GM23248 (cell line): Measurements from ENCODE around the gene TMEM51. TPM values are rescaled to one million over a fixed set of nuclear protein-coding genes. Genes with fewer than 3 reads are reported as not detected.

Experiments
- DNase-seq: peaks from one replicate; pipeline ENCODE4 v3.0.0-alpha.2; 2015
- H2AFZ ChIP-seq: fragments of 200-600 bp; sonication (generic); 2 replicates; pipeline ENCODE4 v1.6.1; 2016; ENCODE audit warnings: antibody characterized with exemption
- H3F3A ChIP-seq: fragments of 200-600 bp; sonication (generic); 2 replicates; pipeline ENCODE4 v1.6.1; 2016; ENCODE audit warnings: mild to moderate bottlenecking, antibody characterized with exemption, mixed run types; ENCODE audit not compliant: insufficient read depth
- H3K27ac ChIP-seq: fragments of 200-600 bp; sonication (generic); 2 replicates; pipeline ENCODE4 v1.5.1; 2016; ENCODE audit warnings: mild to moderate bottlenecking
- H3K27me3 ChIP-seq: fragments of 200-600 bp; sonication (generic); replicated peaks from 2 replicates; pipeline ENCODE4 v1.6.1; 2016; ENCODE audit warnings: mild to moderate bottlenecking; ENCODE audit not compliant: insufficient read depth
- H3K36me3 ChIP-seq: fragments of 200-600 bp; sonication (generic); 2 replicates; pipeline ENCODE4 v1.6.1; 2016; ENCODE audit warnings: low read depth, mild to moderate bottlenecking
- H3K4me1 ChIP-seq: fragments of 200-600 bp; sonication (generic); 2 replicates; pipeline ENCODE4 v1.6.1; 2016; ENCODE audit warnings: mild to moderate bottlenecking; ENCODE audit not compliant: insufficient read depth
- H3K4me2 ChIP-seq: fragments of 200-600 bp; sonication (generic); one replicate; pipeline ENCODE4 v1.6.1; 2016; ENCODE audit warnings: mild to moderate bottlenecking; ENCODE audit not compliant: unreplicated experiment
- H3K4me3 ChIP-seq: fragments of 200-600 bp; sonication (generic); 2 replicates; pipeline ENCODE4 v1.5.1; 2016; ENCODE audit warnings: mild to moderate bottlenecking
- H3K79me2 ChIP-seq: fragments of 200-600 bp; sonication (generic); 2 replicates; pipeline ENCODE4 v1.6.1; 2016; ENCODE audit warnings: mild to moderate bottlenecking; ENCODE audit not compliant: insufficient read depth
- H3K9ac ChIP-seq: fragments of 200-600 bp; sonication (generic); 2 replicates; pipeline ENCODE4 v1.6.1; 2016; ENCODE audit warnings: mild to moderate bottlenecking
- H3K9me2 ChIP-seq: fragments of 200-600 bp; sonication (generic); 2 replicates; pipeline ENCODE4 v1.6.1; 2016; ENCODE audit warnings: mixed run types, mild to moderate bottlenecking, moderate library complexity; ENCODE audit not compliant: insufficient read depth
- H3K9me3 ChIP-seq: fragments of 200-600 bp; sonication (generic); one replicate; pipeline ENCODE4 v1.6.1; 2017; ENCODE audit warnings: low read depth
- H4K20me1 ChIP-seq: fragments of 200-600 bp; sonication (generic); 2 replicates; pipeline ENCODE4 v1.6.0; 2016; ENCODE audit not compliant: insufficient read depth
- EZH2 ChIP-seq: fragments of 200-600 bp; sonication (generic); IDR thresholded peaks from 2 replicates; pipeline ENCODE4 v1.6.1; 2018; ENCODE audit warnings: antibody characterized with exemption, mild to moderate bottlenecking; ENCODE audit not compliant: insufficient read depth, poor library complexity, severe bottlenecking
- EZH2phosphoT487 ChIP-seq: fragments of 200-600 bp; sonication (generic); IDR thresholded peaks from 2 replicates; pipeline ENCODE4 v1.6.1; 2018; ENCODE audit warnings: antibody characterized with exemption, moderate library complexity, mild to moderate bottlenecking, low read depth; ENCODE audit not compliant: insufficient read depth
- WGBS, 2 experiments: methylation state at CpG; one replicate each; pipeline ENCODE4 v1.1.6; 2015 to 2017; ENCODE audit warnings: low lambda C conversion rate in 2 of 2, low coverage in 1 of 2; ENCODE audit errors: missing lambda C conversion rate in 2 of 2; 5-methylcytosine and 5-hydroxymethylcytosine counted together
- in situ Hi-C: fragments of 300-500 bp; cut with MboI; formaldehyde crosslinking; loops from 2 replicates; pipeline ENCODE4 v1.15.0; 2020
- polyA plus RNA-seq: library from polyadenylated mRNA; unstranded; fragments of >200 nt; fragmentation: Nextera tagmentation; extraction: Ambion mirVana; gene quantifications from 2 replicates; pipeline ENCODE4 v1.2.1, GENCODE V29; 2016
- total RNA-seq: library from RNA; depleted of rRNA; stranded (reverse); fragments of >200 nt; shearing (Covaris generic); gene quantifications from 2 replicates; pipeline ENCODE4 v1.2.3, GENCODE V29; 2014

Gene TMEM51
- total and polyA plus RNA-seq, 2 experiments from 2014 or later: 0.54 to 0.55 TPM

GRCh38 chr1:15245593-15246360 lies 92.2 kb downstream of the TMEM51 start:
- no peak overlapping the region for H3K9ac ChIP-seq
- DNase-seq: peak; percentile 50
- in situ Hi-C loops: no loop called here

DNA sequence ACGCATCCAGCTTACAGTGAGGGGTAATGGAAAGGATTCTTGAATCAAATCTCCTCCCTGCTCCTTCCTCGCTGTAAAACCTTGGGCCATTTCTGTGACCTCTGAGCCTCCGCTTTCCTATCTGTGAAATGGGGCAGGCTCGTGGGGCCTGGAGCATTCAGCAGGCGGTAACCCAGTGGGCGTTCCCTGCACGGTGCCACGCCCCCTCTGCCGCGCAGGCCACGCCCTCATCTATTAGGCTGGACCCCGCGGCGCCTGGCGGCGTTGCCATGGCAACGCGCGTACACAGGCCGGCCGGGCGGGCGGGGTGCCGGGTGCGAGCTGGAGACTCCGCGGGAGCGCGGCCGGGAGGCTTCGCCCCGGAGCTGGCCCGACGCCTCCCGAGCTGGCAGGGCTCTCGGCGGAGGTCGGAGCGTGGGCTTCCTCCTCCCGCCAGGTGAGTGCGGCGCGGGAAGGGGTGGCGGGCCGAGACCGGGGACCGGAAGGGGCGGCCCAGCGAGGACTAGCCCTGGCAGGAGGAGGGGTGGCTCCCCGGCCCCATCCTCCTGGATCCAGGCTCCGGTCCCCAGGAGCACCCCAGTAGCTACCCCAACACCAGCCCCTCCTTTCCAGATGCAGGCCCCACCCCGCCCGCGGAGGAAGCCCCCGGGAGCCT lies 93.5 kb downstream of the TMEM51 start, which contains the start of gene FHAD1:
Gene FHAD1, plus strand, starts transcription at position 264 of the 655 bp plus-strand sequence. CDS start 4,562 bp downstream, outside the sequence.
- Histone ChIP-seq H3K4me2 (peak within 1 kb of the TSS; percentile 48), H3K27ac (no peak within 1 kb of the TSS), H3K27me3 (peaks cover 51% of the 10 kb centered on the region), H3K9me3 (no peaks in the 10 kb centered on the region), H3K79me2 (no peaks in the 10 kb centered on the region), H3K4me3 (peak within 1 kb of the TSS; percentile 21; the same call in 1 of the 2 replicates), H3K9ac (no peak within 1 kb of the TSS), H4K20me1 (no peaks in the 10 kb centered on the region), H3K9me2 (no peaks in the 10 kb centered on the region), H2AFZ (no peak within 1 kb of the TSS), H3F3A (no peaks in the 10 kb centered on the region), H3K4me1 (no peaks in the 10 kb centered on the region), H3K36me3 (no peaks in the 10 kb centered on the region)
- 11 to 19% methylated on average over 24 to 40 of the region's 55 CpGs for WGBS, 2 experiments
- TF ChIP-seq EZH2phosphoT487 (no peak), EZH2 (no peak)
- DNase-seq: peak; percentile 55
- in situ Hi-C loops: no loop called here

More at GRCh38 chr1:15245593-15246360, 92.2 kb downstream of the TMEM51 start:
- no peaks in the 10 kb centered on the region for H3K36me3 ChIP-seq
- no peaks in the 10 kb centered on the region for H3F3A ChIP-seq
- H3K9me3 ChIP-seq: no peaks in the 10 kb centered on the region
- no peak for TF ChIP-seq EZH2phosphoT487
- TF ChIP-seq EZH2: no peak
- H3K27ac ChIP-seq: no peak overlapping the region
- peaks cover 44% of the 10 kb centered on the region for H3K27me3 ChIP-seq
- 17 to 24% methylated on average over 11 of the region's 11 CpGs for WGBS, 2 experiments
- H3K9me2 ChIP-seq: no peaks in the 10 kb centered on the region
- no peaks in the 10 kb centered on the region for H3K79me2 ChIP-seq
- H2AFZ ChIP-seq: no peak overlapping the region
- H3K4me1 ChIP-seq: no peaks in the 10 kb centered on the region
- H3K4me2 ChIP-seq: no peak overlapping the region
- no peak overlapping the region for H3K4me3 ChIP-seq
- no peaks in the 10 kb centered on the region for H4K20me1 ChIP-seq

- Histone ChIP-seq H3K4me1 (no peaks in the 10 kb centered on the region), H2AFZ (no peak overlapping the region), H3K36me3 (no peaks in the 10 kb centered on the region), H3K27me3 (peaks cover 56% of the 10 kb centered on the region), H3K79me2 (no peaks in the 10 kb centered on the region), H3K9me2 (no peaks in the 10 kb centered on the region), H3K9me3 (no peaks in the 10 kb centered on the region), H3F3A (no peaks in the 10 kb centered on the region), H4K20me1 (no peaks in the 10 kb centered on the region), H3K4me3 (no peak overlapping the region), H3K9ac (no peak overlapping the region), H3K4me2 (no peak overlapping the region), H3K27ac (no peak overlapping the region)
- TF ChIP-seq EZH2phosphoT487 (no peak), EZH2 (no peak)
- DNase-seq: no peak
- in situ Hi-C loops: no loop called here
- 75 to 78% methylated on average over 4 of the region's 4 CpGs for WGBS, 2 experiments
Observed at GRCh38 chr1:15248216-15248615, 94.7 kb downstream of the TMEM51 start.

GRCh38 chr1:15249081-15249480 lies 95.5 kb downstream of the TMEM51 start:
- DNase-seq: no peak
- H3K4me2 ChIP-seq: no peak overlapping the region
- no peaks in the 10 kb centered on the region for H4K20me1 ChIP-seq
- 75 to 80% methylated on average over 5 of the region's 5 CpGs for whole genome bisulfite sequencing, 2 experiments
- H3F3A ChIP-seq: no peaks in the 10 kb centered on the region
- H3K27ac ChIP-seq: no peak overlapping the region
- no peaks in the 10 kb centered on the region for H3K36me3 ChIP-seq
- in situ Hi-C loops: no loop called here
- H2AFZ ChIP-seq: no peak overlapping the region
- peaks cover 64% of the 10 kb centered on the region for H3K27me3 ChIP-seq
- TF ChIP-seq EZH2phosphoT487 (no peak), EZH2 (no peak)
- H3K9me2 ChIP-seq: no peaks in the 10 kb centered on the region
- H3K4me1 ChIP-seq: no peaks in the 10 kb centered on the region
- no peaks in the 10 kb centered on the region for H3K79me2 ChIP-seq
- H3K9me3 ChIP-seq: no peaks in the 10 kb centered on the region
- H3K4me3 ChIP-seq: no peak overlapping the region
- H3K9ac ChIP-seq: no peak overlapping the region
